Hepatocyte (in vitro differentiated cells): ENCODE data around the gene NSMF. TPM values are rescaled to one million over a fixed set of nuclear protein-coding genes. Genes with fewer than 3 reads are reported as not detected.

Source experiments
- DNase-seq: peaks from one replicate; pipeline ENCODE4 v3.0.0-alpha.2; 2016; ENCODE audit warnings: low spot score
- H2AFZ ChIP-seq: fragments of 200-600 bp; sonication (generic); 2 replicates; pipeline ENCODE4 v1.6.0; 2016; ENCODE audit warnings: antibody characterized with exemption, mild to moderate bottlenecking
- H3K27ac ChIP-seq: fragments of 200-600 bp; sonication (generic); 2 replicates; pipeline ENCODE4 v1.5.1; 2016; ENCODE audit warnings: mild to moderate bottlenecking
- H3K27me3 ChIP-seq: fragments of 200-600 bp; sonication (generic); 2 replicates; pipeline ENCODE4 v1.6.1; 2016
- H3K36me3 ChIP-seq: fragments of 200-600 bp; sonication (generic); replicated peaks from 2 replicates; pipeline ENCODE4 v1.5.1; 2016; ENCODE audit warnings: low read depth; ENCODE audit not compliant: insufficient read depth
- H3K4me1 ChIP-seq: fragments of 200-600 bp; sonication (generic); 2 replicates; pipeline ENCODE4 v1.5.1; 2016; ENCODE audit warnings: mild to moderate bottlenecking, moderate library complexity; ENCODE audit not compliant: insufficient read depth
- H3K4me2 ChIP-seq: fragments of 200-600 bp; sonication (generic); 2 replicates; pipeline ENCODE4 v1.6.0; 2016
- H3K4me3 ChIP-seq: fragments of 200-600 bp; sonication (generic); 2 replicates; pipeline ENCODE4 v1.5.1; 2016; ENCODE audit warnings: mild to moderate bottlenecking
- H3K79me2 ChIP-seq: fragments of 200-600 bp; sonication (generic); 2 replicates; pipeline ENCODE4 v1.6.0; 2017; ENCODE audit warnings: mild to moderate bottlenecking
- H3K9me2 ChIP-seq: fragments of 200-600 bp; sonication (generic); replicated peaks from 2 replicates; pipeline ENCODE4 v1.6.0; 2017; ENCODE audit warnings: mild to moderate bottlenecking; ENCODE audit not compliant: insufficient read depth
- H3K9me3 ChIP-seq: fragments of 200-600 bp; sonication (generic); 2 replicates; pipeline ENCODE4 v1.5.1; 2016; ENCODE audit warnings: low read depth, mild to moderate bottlenecking
- H4K20me1 ChIP-seq: fragments of 200-600 bp; sonication (generic); 2 replicates; pipeline ENCODE4 v1.6.0; 2016; ENCODE audit warnings: mild to moderate bottlenecking; ENCODE audit not compliant: insufficient read depth, poor library complexity, severe bottlenecking
- EZH2 ChIP-seq: fragments of 200-600 bp; sonication (generic); IDR thresholded peaks from 2 replicates; pipeline ENCODE4 v1.6.1; 2016; ENCODE audit warnings: antibody characterized with exemption, mild to moderate bottlenecking, borderline replicate concordance
- EZH2phosphoT487 ChIP-seq: fragments of 200-600 bp; sonication (generic); IDR thresholded peaks from one replicate; pipeline ENCODE4 v1.6.1; 2018; ENCODE audit warnings: antibody characterized with exemption, mild to moderate bottlenecking, low read depth, moderate library complexity; ENCODE audit not compliant: unreplicated experiment, severe bottlenecking
- WGBS: methylation state at CpG from one replicate; pipeline ENCODE4 v1.1.6; 2016; ENCODE audit warnings: low lambda C conversion rate; ENCODE audit errors: missing lambda C conversion rate; 5-methylcytosine and 5-hydroxymethylcytosine counted together
- polyA plus RNA-seq: library from polyadenylated mRNA; unstranded; fragments of >200 nt; fragmentation: Nextera tagmentation; extraction: Ambion mirVana; gene quantifications from 2 replicates; pipeline ENCODE4 v1.2.1, GENCODE V29; 2016
- total RNA-seq: library from RNA; depleted of rRNA; stranded (reverse); fragments of >200 nt; gene quantifications from 2 replicates; pipeline ENCODE4 v1.2.3, GENCODE V29; 2014
- TF ChIP-seq, protein P1 (sequence below): fragments of 200-600 bp; sonication (generic); IDR thresholded peaks from 2 replicates; pipeline ENCODE4 v1.5.1; 2016; ENCODE audit warnings: antibody characterized with exemption, mild to moderate bottlenecking; ENCODE audit not compliant: poor library complexity

The NSMF gene
- total and polyA plus RNA-seq, 2 experiments from 2014 or later = 39.5 to 51.6 TPM

DNA sequence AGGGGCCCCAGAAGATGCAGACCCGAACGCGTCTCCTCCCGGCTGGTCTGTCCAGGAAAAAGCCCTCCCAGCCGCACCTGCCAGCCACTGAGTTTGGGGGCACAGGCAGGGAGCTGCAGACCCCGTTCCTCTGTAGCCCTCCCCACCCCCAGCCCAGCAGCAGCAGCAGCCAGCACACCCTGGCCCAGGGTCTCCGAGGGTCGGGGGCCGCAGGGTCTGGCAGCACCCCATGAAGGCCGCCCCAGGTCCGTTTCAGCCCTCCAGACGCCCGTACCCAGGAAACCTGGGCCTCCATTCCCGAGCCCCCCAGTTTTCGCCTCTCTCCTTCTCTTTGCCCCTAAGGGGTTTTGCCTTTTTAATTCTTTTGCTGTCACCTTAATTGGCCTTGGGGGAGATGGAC lies 55.9 kb downstream of the NSMF start:
- H3K27ac ChIP-seq = no peak overlapping the region
- H3K9me2 ChIP-seq = no peaks in the 10 kb centered on the region
- no peaks in the 10 kb centered on the region for H3K9me3 ChIP-seq
- DNase-seq = no peak
- WGBS = 98% methylated on average over 15 of the region's 15 CpGs
- no peak for TF ChIP-seq EZH2phosphoT487
- no peak for TF ChIP-seq EZH2
- TF ChIP-seq, protein P1, sequence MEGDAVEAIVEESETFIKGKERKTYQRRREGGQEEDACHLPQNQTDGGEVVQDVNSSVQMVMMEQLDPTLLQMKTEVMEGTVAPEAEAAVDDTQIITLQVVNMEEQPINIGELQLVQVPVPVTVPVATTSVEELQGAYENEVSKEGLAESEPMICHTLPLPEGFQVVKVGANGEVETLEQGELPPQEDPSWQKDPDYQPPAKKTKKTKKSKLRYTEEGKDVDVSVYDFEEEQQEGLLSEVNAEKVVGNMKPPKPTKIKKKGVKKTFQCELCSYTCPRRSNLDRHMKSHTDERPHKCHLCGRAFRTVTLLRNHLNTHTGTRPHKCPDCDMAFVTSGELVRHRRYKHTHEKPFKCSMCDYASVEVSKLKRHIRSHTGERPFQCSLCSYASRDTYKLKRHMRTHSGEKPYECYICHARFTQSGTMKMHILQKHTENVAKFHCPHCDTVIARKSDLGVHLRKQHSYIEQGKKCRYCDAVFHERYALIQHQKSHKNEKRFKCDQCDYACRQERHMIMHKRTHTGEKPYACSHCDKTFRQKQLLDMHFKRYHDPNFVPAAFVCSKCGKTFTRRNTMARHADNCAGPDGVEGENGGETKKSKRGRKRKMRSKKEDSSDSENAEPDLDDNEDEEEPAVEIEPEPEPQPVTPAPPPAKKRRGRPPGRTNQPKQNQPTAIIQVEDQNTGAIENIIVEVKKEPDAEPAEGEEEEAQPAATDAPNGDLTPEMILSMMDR = no peak
- no peak overlapping the region for H2AFZ ChIP-seq
- H3K27me3 ChIP-seq = no peaks in the 10 kb centered on the region
- H4K20me1 ChIP-seq = peaks cover 3% of the 10 kb centered on the region
- peaks cover 3% of the 10 kb centered on the region for H3K79me2 ChIP-seq
- H3K4me3 ChIP-seq = no peak overlapping the region
- no peaks in the 10 kb centered on the region for H3K36me3 ChIP-seq
- peaks cover 7% of the 10 kb centered on the region for H3K4me1 ChIP-seq
- no peak overlapping the region for H3K4me2 ChIP-seq

DNA sequence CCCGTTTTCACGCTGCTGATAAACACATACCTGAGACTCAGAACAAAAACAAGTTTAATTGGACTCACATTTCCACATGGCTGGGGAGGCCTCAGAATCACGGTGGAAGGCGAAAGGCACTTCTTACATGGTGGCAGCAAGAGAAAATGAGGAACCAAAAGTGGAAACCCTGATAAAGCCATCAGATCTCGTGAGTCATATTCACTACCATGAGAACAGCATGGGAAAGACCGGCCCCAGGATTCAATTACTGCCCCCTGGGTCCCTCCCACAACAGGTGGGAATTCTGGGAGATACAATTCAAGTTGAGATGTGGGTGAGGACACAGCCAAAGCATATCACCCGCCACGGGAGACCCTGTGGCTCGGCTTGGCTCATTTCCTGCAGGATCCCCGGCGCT lies 56.4 kb downstream of the NSMF start:
- 94% methylated on average over 11 of the region's 11 CpGs for WGBS
- TF ChIP-seq EZH2 (no peak), EZH2phosphoT487 (no peak)
- TF ChIP-seq, protein P1 = no peak

DNA sequence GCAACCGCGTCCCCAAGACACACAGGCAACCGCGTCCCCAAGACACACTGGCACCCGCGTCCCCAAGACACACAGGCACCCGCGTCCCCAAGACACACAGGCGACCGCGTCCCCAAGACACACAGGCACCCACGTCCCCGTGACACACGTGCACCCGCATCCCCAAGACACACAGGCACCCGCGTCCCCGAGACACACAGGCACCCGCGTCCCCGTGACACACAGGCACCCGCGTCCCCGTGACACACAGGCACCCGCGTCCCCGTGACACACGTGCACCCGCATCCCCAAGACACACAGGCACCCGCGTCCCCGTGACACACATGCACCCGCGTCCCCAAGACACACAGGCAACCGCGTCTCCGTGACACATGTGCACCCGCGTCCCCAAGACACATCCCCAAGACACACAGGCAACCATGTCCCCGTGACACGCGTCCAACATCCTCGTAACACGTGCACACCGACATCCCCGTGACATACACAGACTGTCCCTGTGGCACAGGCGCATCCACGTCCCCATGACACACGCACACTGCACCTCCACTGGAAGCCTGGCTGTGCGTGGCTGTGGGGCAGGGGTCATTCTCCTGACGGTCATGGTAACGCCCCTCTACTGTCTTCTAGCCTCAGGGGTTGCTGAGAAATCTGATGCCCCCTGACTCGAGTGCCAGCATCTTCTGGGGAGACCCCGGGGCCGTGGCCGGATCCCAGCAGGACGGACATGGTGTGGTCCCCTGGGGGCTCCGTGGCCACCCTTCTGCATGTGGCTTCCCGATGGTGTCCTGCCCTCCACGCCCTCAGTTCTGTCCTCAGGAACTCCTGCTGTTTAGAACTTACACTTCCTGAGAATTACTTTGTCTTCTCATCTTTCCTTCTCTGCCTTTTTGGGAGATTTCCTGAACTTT lies 60.3 kb downstream of the NSMF start:
- H3K4me3 ChIP-seq = no peak overlapping the region
- no peak for DNase-seq
- H3K79me2 ChIP-seq = peaks cover 6% of the 10 kb centered on the region
- H3K4me1 ChIP-seq = no peaks in the 10 kb centered on the region
- H3K9me3 ChIP-seq = no peaks in the 10 kb centered on the region
- peak overlapping the region; percentile 54 for H3K27ac ChIP-seq
- TF ChIP-seq EZH2phosphoT487 = no peak
- no peak for TF ChIP-seq EZH2
- TF ChIP-seq, protein P1 = no peak
- H3K9me2 ChIP-seq = no peaks in the 10 kb centered on the region
- H3K36me3 ChIP-seq = no peaks in the 10 kb centered on the region
- H3K27me3 ChIP-seq = no peaks in the 10 kb centered on the region
- WGBS = 96% methylated on average over 33 of the region's 60 CpGs
- H2AFZ ChIP-seq = no peak overlapping the region
- H4K20me1 ChIP-seq = no peaks in the 10 kb centered on the region
- no peak overlapping the region for H3K4me2 ChIP-seq

More for the DNA sequence above, 56.4 kb downstream of the NSMF start:
- no peaks in the 10 kb centered on the region for H3K9me2 ChIP-seq
- H3K36me3 ChIP-seq = no peaks in the 10 kb centered on the region
- H3K4me1 ChIP-seq = peaks cover 7% of the 10 kb centered on the region
- H3K4me3 ChIP-seq = no peak overlapping the region
- no peak for DNase-seq
- no peak overlapping the region for H2AFZ ChIP-seq
- no peaks in the 10 kb centered on the region for H3K27me3 ChIP-seq
- no peak overlapping the region for H3K4me2 ChIP-seq
- H4K20me1 ChIP-seq = peaks cover 3% of the 10 kb centered on the region
- H3K9me3 ChIP-seq = no peaks in the 10 kb centered on the region
- H3K79me2 ChIP-seq = peaks cover 3% of the 10 kb centered on the region
- H3K27ac ChIP-seq = no peak overlapping the region
